H9 (cell line): ENCODE results near the gene TMEM273. TPM values are rescaled to one million over a fixed set of nuclear protein-coding genes. Genes with fewer than 3 reads are reported as not detected.
A peak's percentile ranks its signal among the peaks of the same experiment; 100 is the strongest.

Experiments
- DNase-seq: peaks from one replicate; pipeline ENCODE4 v3.0.0-alpha.2; 2017
- H2AFZ ChIP-seq: one replicate; pipeline ENCODE4 v1.6.1; 2013; ENCODE audit warnings: mild to moderate bottlenecking, low read length, control low read depth, moderate library complexity
- H2AK5ac ChIP-seq: 2 replicates; pipeline ENCODE4 v1.6.1; 2013; ENCODE audit warnings: low read length, control low read depth, mixed read lengths; ENCODE audit not compliant: insufficient read length
- H2BK120ac ChIP-seq: one replicate; pipeline ENCODE4 v1.6.1; 2013; ENCODE audit warnings: low read depth, mild to moderate bottlenecking, low read length, control low read depth, inconsistent platforms; ENCODE audit not compliant: poor library complexity, severe bottlenecking
- H2BK12ac ChIP-seq: 2 replicates; pipeline ENCODE4 v1.6.1; 2013; ENCODE audit warnings: low read length, control low read depth, mixed read lengths, low read depth; ENCODE audit not compliant: insufficient read length
- H2BK15ac ChIP-seq: 2 replicates; pipeline ENCODE4 v1.6.1; 2013; ENCODE audit warnings: low read depth, low read length, control low read depth
- H2BK20ac ChIP-seq: one replicate; pipeline ENCODE4 v1.6.1; 2013; ENCODE audit warnings: low read depth, mild to moderate bottlenecking, low read length, control low read depth, inconsistent platforms; ENCODE audit not compliant: poor library complexity, severe bottlenecking
- H2BK5ac ChIP-seq: 2 replicates; pipeline ENCODE4 v1.6.1; 2013; ENCODE audit warnings: low read length, control low read depth, mixed read lengths; ENCODE audit not compliant: insufficient read length
- H3K14ac ChIP-seq: 2 replicates; pipeline ENCODE4 v1.6.1; 2013; ENCODE audit warnings: low read length, control low read depth; ENCODE audit not compliant: insufficient read depth
- H3K18ac ChIP-seq: 2 replicates; pipeline ENCODE4 v1.6.1; 2013; ENCODE audit warnings: low read depth, mild to moderate bottlenecking, mixed read lengths, low read length, control low read depth; ENCODE audit not compliant: insufficient read length
- H3K23ac ChIP-seq: 2 replicates; pipeline ENCODE4 v1.6.1; 2013; ENCODE audit warnings: low read length, control low read depth, mixed read lengths, low read depth; ENCODE audit not compliant: insufficient read length
- H3K23me2 ChIP-seq: 2 replicates; pipeline ENCODE4 v1.6.1; 2013; ENCODE audit warnings: low read depth, mild to moderate bottlenecking, mixed read lengths, low read length, control low read depth; ENCODE audit not compliant: insufficient read length, poor library complexity, severe bottlenecking
- H3K27ac ChIP-seq: 2 replicates; pipeline ENCODE4 v1.5.1; 2013; ENCODE audit warnings: low read length, control low read depth, mixed read lengths, low read depth; ENCODE audit not compliant: insufficient read length
- H3K27me3 ChIP-seq: 2 replicates; pipeline ENCODE4 v1.6.1; 2013; ENCODE audit warnings: low read length, control low read depth, inconsistent platforms; ENCODE audit not compliant: insufficient read depth
- H3K4ac ChIP-seq: 2 replicates; pipeline ENCODE4 v1.6.1; 2013; ENCODE audit warnings: low read depth, mild to moderate bottlenecking, control low read depth, inconsistent platforms, low read length, moderate library complexity
- H3K4me1 ChIP-seq: 2 replicates; pipeline ENCODE4 v1.6.1; 2013; ENCODE audit warnings: low read length, control low read depth, inconsistent platforms; ENCODE audit not compliant: insufficient read depth
- H3K4me2 ChIP-seq: 2 replicates; pipeline ENCODE4 v1.6.1; 2013; ENCODE audit warnings: low read length, control low read depth, mixed read lengths; ENCODE audit not compliant: insufficient read length, insufficient read depth
- H3K56ac ChIP-seq: 2 replicates; pipeline ENCODE4 v1.6.1; 2013; ENCODE audit warnings: low read depth, mild to moderate bottlenecking, mixed read lengths, low read length, control low read depth; ENCODE audit not compliant: insufficient read length
- H3K79me1 ChIP-seq: 2 replicates; pipeline ENCODE4 v1.6.1; 2013; ENCODE audit warnings: low read depth, mild to moderate bottlenecking, moderate library complexity, low read length, control low read depth, inconsistent platforms; ENCODE audit not compliant: insufficient read depth, poor library complexity, severe bottlenecking
- H3K79me2 ChIP-seq: 2 replicates; pipeline ENCODE4 v1.6.1; 2013; ENCODE audit warnings: low read length, control low read depth, inconsistent platforms; ENCODE audit not compliant: insufficient read depth
- H3K9ac ChIP-seq: 2 replicates; pipeline ENCODE4 v1.6.1; 2013; ENCODE audit warnings: low read length, control low read depth, mixed read lengths; ENCODE audit not compliant: insufficient read length; ENCODE audit errors: extremely low read depth
- H3K9me3 ChIP-seq: one replicate; pipeline ENCODE4 v1.6.1; 2013; ENCODE audit warnings: low read depth, low read length, inconsistent platforms; ENCODE audit not compliant: control insufficient read depth
- H3T11ph ChIP-seq: one replicate; pipeline ENCODE4 v1.6.1; 2013; ENCODE audit warnings: mild to moderate bottlenecking, low read length, control low read depth, inconsistent platforms
- H4K20me1 ChIP-seq: one replicate; pipeline ENCODE4 v1.6.1; 2013; ENCODE audit not compliant: control insufficient read depth, insufficient read length, insufficient read depth
- H4K5ac ChIP-seq: 2 replicates; pipeline ENCODE4 v1.6.1; 2013; ENCODE audit warnings: low read depth, mild to moderate bottlenecking, mixed read lengths, low read length, control low read depth; ENCODE audit not compliant: insufficient read length
- H4K8ac ChIP-seq: replicated peaks from 2 replicates; pipeline ENCODE4 v1.6.1; 2013; ENCODE audit warnings: low read length, control low read depth, mixed read lengths, low read depth; ENCODE audit not compliant: insufficient read length
- H4K91ac ChIP-seq: 2 replicates; pipeline ENCODE4 v1.6.1; 2013; ENCODE audit warnings: low read depth, mild to moderate bottlenecking, moderate library complexity, mixed read lengths, low read length, control low read depth; ENCODE audit not compliant: insufficient read length
- H3K27ac Mint-ChIP-seq, 3 experiments: 2 replicates in 2 of 3; 3 replicates in 1 of 3; pipeline ENCODE4 v1.8.0; 2020 to 2021; ENCODE audit warnings: mixed read lengths in 3 of 3, mild to moderate bottlenecking in 1 of 3, moderate library complexity in 1 of 3
- H3K27me3 Mint-ChIP-seq: 2 replicates; pipeline ENCODE4 v1.8.0; 2021; ENCODE audit warnings: low read depth, mild to moderate bottlenecking, moderate library complexity, mixed read lengths
- H3K36me3 Mint-ChIP-seq, 3 experiments: 2 replicates in 2 of 3; 3 replicates in 1 of 3; pipeline ENCODE4 v1.8.0; 2020 to 2021; ENCODE audit warnings: low read depth in 3 of 3, mixed read lengths in 3 of 3; ENCODE audit not compliant: insufficient read depth in 1 of 3
- H3K4me1 Mint-ChIP-seq, 2 experiments: 2 replicates each; pipeline ENCODE4 v1.8.0; 2020; ENCODE audit warnings: mixed read lengths in 2 of 2
- H3K4me3 Mint-ChIP-seq, 2 experiments: 2 replicates in 1 of 2; 3 replicates in 1 of 2; pipeline ENCODE4 v1.8.0; 2020 to 2021; ENCODE audit warnings: mild to moderate bottlenecking in 2 of 2, mixed read lengths in 2 of 2, moderate library complexity in 1 of 2
- H3K9me3 Mint-ChIP-seq, 2 experiments: 2 replicates in 1 of 2; 3 replicates in 1 of 2; pipeline ENCODE4 v1.8.0; 2020; ENCODE audit warnings: mild to moderate bottlenecking in 2 of 2, mixed read lengths in 2 of 2, moderate library complexity in 1 of 2
- WGBS: extraction: QIAGEN DNeasy Blood & Tissue Kit; methylation state at CpG from one replicate; pipeline ENCODE4 v1.1.7; 2013; ENCODE audit warnings: missing lambda C conversion rate, low lambda C conversion rate, mixed read lengths; ENCODE audit not compliant: insufficient read length; ENCODE audit errors: extremely low coverage; 5-methylcytosine and 5-hydroxymethylcytosine counted together
- total RNA-seq: library from RNA; stranded (reverse); gene quantifications from 2 replicates; pipeline ENCODE4 v1.2.1, GENCODE V29; 2021
- TF ChIP-seq, protein P1 (sequence below): fragments of 200-600 bp; sonication (generic); conservative IDR thresholded peaks from 3 replicates; pipeline ENCODE4 v1.8.0; 2021; ENCODE audit warnings: antibody characterized with exemption, mild to moderate bottlenecking

Gene TMEM273
- total RNA-seq, 1 experiment from 2014 or later: not detected

DNA sequence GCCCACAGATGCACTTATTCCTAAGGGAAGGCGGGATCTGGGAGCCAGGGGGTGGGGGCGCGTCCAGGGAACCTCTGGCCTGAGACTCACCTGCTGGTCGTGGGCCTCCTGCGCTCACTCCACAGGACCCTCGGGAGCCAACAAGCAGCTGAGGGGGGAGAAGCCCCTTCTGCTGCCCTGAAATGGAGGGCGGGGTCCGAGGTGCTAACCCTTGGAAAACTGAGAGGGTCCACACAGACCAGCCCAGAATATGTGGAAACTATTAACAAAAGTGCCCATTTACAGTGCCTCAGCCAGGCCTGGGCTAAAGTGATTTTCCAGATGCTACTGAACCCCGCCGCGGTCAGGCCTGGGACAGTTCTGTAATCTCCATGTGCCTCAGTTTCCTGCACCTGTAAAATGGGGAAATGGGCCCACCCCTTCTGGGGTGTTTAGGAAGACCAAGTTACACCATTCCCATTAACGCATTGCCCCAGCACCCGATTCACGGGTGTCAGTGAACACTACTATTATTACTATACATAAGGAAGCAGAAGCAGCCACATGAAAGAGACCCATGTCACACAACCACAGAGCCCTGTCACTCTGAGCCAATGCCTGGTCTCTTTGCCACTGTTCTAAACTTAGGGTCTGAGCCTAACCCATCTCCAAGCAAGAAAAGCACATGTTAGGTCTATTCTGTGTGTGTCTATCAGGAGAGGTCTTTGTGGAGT is 72.2 kb downstream of the TMEM273 start:
- Histone ChIP-seq H4K20me1 (no peaks in the 10 kb centered on the region), H2BK20ac (no peak overlapping the region), H3K18ac (no peak overlapping the region), H3K4me1 (no peaks in the 10 kb centered on the region), H4K91ac (no peak overlapping the region), H2BK15ac (no peak overlapping the region), H3K4ac (no peak overlapping the region), H3K27ac (no peak overlapping the region), H3K56ac (no peak overlapping the region), H3K79me1 (no peaks in the 10 kb centered on the region), H3K27me3 (no peaks in the 10 kb centered on the region; the same call in 1 of the 2 replicates), H3K9ac (no peak overlapping the region), H3K23ac (no peak overlapping the region), H2BK5ac (no peak overlapping the region), H2AFZ (no peak overlapping the region), H2BK12ac (no peak overlapping the region), H2AK5ac (no peak overlapping the region), H3K79me2 (no peaks in the 10 kb centered on the region), H3K9me3 (no peaks in the 10 kb centered on the region), H4K8ac (no peak overlapping the region), H2BK120ac (no peak overlapping the region), H3K4me2 (no peak overlapping the region), H3K23me2 (peaks cover 5% of the 10 kb centered on the region), H3T11ph (no peak overlapping the region), H4K5ac (no peak overlapping the region), H3K14ac (no peak overlapping the region)
- DNase-seq: peak; percentile 36
- H3K4me3 Mint-ChIP-seq: peak overlapping the region; percentile 42 to 69
- H3K36me3 Mint-ChIP-seq: no peaks in the 10 kb centered on the region
- TF ChIP-seq, protein P1, sequence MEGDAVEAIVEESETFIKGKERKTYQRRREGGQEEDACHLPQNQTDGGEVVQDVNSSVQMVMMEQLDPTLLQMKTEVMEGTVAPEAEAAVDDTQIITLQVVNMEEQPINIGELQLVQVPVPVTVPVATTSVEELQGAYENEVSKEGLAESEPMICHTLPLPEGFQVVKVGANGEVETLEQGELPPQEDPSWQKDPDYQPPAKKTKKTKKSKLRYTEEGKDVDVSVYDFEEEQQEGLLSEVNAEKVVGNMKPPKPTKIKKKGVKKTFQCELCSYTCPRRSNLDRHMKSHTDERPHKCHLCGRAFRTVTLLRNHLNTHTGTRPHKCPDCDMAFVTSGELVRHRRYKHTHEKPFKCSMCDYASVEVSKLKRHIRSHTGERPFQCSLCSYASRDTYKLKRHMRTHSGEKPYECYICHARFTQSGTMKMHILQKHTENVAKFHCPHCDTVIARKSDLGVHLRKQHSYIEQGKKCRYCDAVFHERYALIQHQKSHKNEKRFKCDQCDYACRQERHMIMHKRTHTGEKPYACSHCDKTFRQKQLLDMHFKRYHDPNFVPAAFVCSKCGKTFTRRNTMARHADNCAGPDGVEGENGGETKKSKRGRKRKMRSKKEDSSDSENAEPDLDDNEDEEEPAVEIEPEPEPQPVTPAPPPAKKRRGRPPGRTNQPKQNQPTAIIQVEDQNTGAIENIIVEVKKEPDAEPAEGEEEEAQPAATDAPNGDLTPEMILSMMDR: no peak
- H3K27ac Mint-ChIP-seq: no peak overlapping the region
- peaks cover 3 to 4% of the 10 kb centered on the region in 2 experiments; a peak in 1 of 4 replicates for H3K4me1 Mint-ChIP-seq
- no CpG with 5 or more reads among the region's 14 CpGs for WGBS
- H3K27me3 Mint-ChIP-seq: peaks cover 34% of the 10 kb centered on the region
- no peaks in the 10 kb centered on the region for H3K9me3 Mint-ChIP-seq
